22Rv1 (cell line): ENCODE results near the gene AADACL4.

ENCODE experiments used
- ZFX ChIP-seq: fragments of 450-650 bp; IDR thresholded peaks from 2 replicates; pipeline ENCODE4 v1.6.1; 2017; ENCODE audit warnings: antibody characterized with exemption, borderline replicate concordance
- TF ChIP-seq, protein P1 (sequence below): fragments of 450-650 bp; IDR thresholded peaks from 2 replicates; pipeline ENCODE4 v1.5.1; 2017; ENCODE audit warnings: mild to moderate bottlenecking

DNA sequence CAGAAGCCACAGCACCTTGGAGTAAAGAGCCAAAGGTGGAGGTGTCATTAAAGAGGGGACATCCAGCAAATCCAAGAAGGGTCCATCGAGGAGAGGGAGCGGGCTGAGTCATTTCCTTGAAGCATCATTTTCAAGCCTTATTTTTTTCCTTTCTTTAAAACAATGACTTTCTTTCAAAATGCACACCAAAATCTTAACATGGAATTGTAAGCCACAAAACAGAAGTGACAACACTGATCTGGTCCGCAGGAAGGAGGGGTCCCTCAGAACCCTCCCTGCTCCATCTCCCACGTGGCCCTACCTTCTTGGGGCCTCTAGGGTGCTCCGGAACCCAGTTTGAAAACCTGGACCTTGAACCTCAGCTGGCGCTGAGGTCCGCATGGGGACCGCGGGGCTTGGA is 40.7 kb upstream of the AADACL4 start:
- TF ChIP-seq, protein P1, sequence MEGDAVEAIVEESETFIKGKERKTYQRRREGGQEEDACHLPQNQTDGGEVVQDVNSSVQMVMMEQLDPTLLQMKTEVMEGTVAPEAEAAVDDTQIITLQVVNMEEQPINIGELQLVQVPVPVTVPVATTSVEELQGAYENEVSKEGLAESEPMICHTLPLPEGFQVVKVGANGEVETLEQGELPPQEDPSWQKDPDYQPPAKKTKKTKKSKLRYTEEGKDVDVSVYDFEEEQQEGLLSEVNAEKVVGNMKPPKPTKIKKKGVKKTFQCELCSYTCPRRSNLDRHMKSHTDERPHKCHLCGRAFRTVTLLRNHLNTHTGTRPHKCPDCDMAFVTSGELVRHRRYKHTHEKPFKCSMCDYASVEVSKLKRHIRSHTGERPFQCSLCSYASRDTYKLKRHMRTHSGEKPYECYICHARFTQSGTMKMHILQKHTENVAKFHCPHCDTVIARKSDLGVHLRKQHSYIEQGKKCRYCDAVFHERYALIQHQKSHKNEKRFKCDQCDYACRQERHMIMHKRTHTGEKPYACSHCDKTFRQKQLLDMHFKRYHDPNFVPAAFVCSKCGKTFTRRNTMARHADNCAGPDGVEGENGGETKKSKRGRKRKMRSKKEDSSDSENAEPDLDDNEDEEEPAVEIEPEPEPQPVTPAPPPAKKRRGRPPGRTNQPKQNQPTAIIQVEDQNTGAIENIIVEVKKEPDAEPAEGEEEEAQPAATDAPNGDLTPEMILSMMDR, result no peak
- TF ChIP-seq ZFX, result no peak
